K562 (cell line): Measurements from ENCODE around the gene PHF10. TPM values are rescaled to one million over a fixed set of nuclear protein-coding genes. Genes with fewer than 3 reads are reported as not detected.

Experiments
- ATAC-seq: fragments of 200-7000 bp; cut with Tn5 transposase; 3 replicates; pipeline ENCODE4 v1.9.1; 2020; ENCODE audit warnings: moderate library complexity
- BruUV-seq: library from RNA; stranded (reverse); fragments of 400-500 nt; replicated peaks from 2 replicates; lab custom pipeline; 2021; lab: Mats Ljungman, UMichigan
- CTCF ChIA-PET: fragments of 300-600 bp; formaldehyde crosslinking; extraction: SDS; loops from one replicate; lab custom pipeline; 2021; ENCODE audit warnings: low intra/inter-chr PET ratio; lab: Yijun Ruan, JAX
- POLR2A ChIA-PET: fragments of 300-600, 350-650 bp; sonication (Branson Sonifier 250); formaldehyde crosslinking; extraction: SDS; loops from one replicate; lab custom pipeline; 2021; ENCODE audit warnings: antibody characterized with exemption, inconsistent platforms; lab: Yijun Ruan, JAX
- DNase-seq, 4 experiments: peaks; one replicate each; pipeline versions ENCODE4 v3.0.0 to v3.0.0-alpha.2; 2011 to 2018; ENCODE audit warnings: low spot score in 3 of 4, mixed read lengths in 3 of 4; ENCODE audit errors: extremely low read depth in 1 of 4
- FAIRE-seq: peaks from 2 replicates; lab custom pipeline; 2011; peaks lifted over from hg19 to GRCh38; lab: Jason Lieb, UNC
- H2AFZ ChIP-seq: 2 replicates; pipeline ENCODE4 v1.6.0; 2011; ENCODE audit warnings: low read depth, low read length, control low read depth, inconsistent platforms
- H3K27ac ChIP-seq: fragments of 200-600 bp; 3 replicates; pipeline ENCODE4 v1.8.0; 2011; ENCODE audit warnings: low read depth, mild to moderate bottlenecking, control low read depth, inconsistent platforms, low read length, moderate library complexity, mixed read lengths; ENCODE audit errors: extremely low read depth
- H3K27me3 ChIP-seq, 2 experiments: fragments of 300-600 bp in 1 of 2; 2 replicates in 1 of 2; 3 replicates in 1 of 2; pipeline versions ENCODE4 v1.6.0 to v1.8.0; 2011; ENCODE audit warnings: inconsistent platforms in 2 of 2, low read length in 2 of 2, mild to moderate bottlenecking in 1 of 2, mixed read lengths in 1 of 2, moderate library complexity in 1 of 2; ENCODE audit not compliant: control insufficient read depth in 2 of 2, insufficient read depth in 2 of 2
- H3K36me3 ChIP-seq: fragments of 300-600 bp; 3 replicates; pipeline ENCODE4 v1.8.0; 2011; ENCODE audit warnings: mild to moderate bottlenecking, low read length, inconsistent platforms; ENCODE audit not compliant: control insufficient read depth, insufficient read depth
- H3K4me1 ChIP-seq, 2 experiments: fragments of 200-600 bp in 1 of 2; replicated peaks in 1 of 2; 2 replicates in 1 of 2; 3 replicates in 1 of 2; pipeline versions ENCODE4 v1.5.1 to v1.8.0; 2011; ENCODE audit warnings: inconsistent platforms in 2 of 2, low read length in 2 of 2, mild to moderate bottlenecking in 1 of 2, mixed read lengths in 1 of 2, moderate library complexity in 1 of 2; ENCODE audit not compliant: control insufficient read depth in 2 of 2, insufficient read depth in 2 of 2
- H3K4me2 ChIP-seq: 2 replicates; pipeline ENCODE4 v1.6.1; 2011; ENCODE audit warnings: low read length, control low read depth, inconsistent platforms, mixed read lengths; ENCODE audit not compliant: insufficient read depth
- H3K4me3 ChIP-seq: fragments of 200-600 bp; sonication (generic), shearing (Covaris generic); 2 replicates; pipeline ENCODE4 v1.5.1; 2016; ENCODE audit warnings: control low read depth, inconsistent platforms
- H3K79me2 ChIP-seq: fragments of 200-600 bp; 3 replicates; pipeline ENCODE4 v1.8.0; 2011; ENCODE audit warnings: low read length, inconsistent platforms; ENCODE audit not compliant: control insufficient read depth, insufficient read depth
- H3K9ac ChIP-seq, 2 experiments: 2 replicates each; pipeline versions ENCODE4 v1.6.0 to v1.6.1; 2011; ENCODE audit warnings: low read depth in 2 of 2, low read length in 2 of 2, control low read depth in 1 of 2, inconsistent platforms in 1 of 2, mild to moderate bottlenecking in 1 of 2, mixed read lengths in 1 of 2; ENCODE audit not compliant: insufficient read depth in 1 of 2
- H3K9me1 ChIP-seq: one replicate; pipeline ENCODE4 v1.6.0; 2011; ENCODE audit warnings: inconsistent platforms, mild to moderate bottlenecking, low read length, moderate library complexity; ENCODE audit not compliant: control insufficient read depth, insufficient read depth
- H3K9me3 ChIP-seq: replicated peaks from 2 replicates; pipeline ENCODE4 v1.5.1; 2011; ENCODE audit warnings: low read depth, low read length, inconsistent platforms; ENCODE audit not compliant: control insufficient read depth, insufficient read depth
- H4K20me1 ChIP-seq: replicated peaks from 2 replicates; pipeline ENCODE4 v1.6.1; 2011; ENCODE audit warnings: low read length, inconsistent platforms, mixed read lengths; ENCODE audit not compliant: control insufficient read depth, insufficient read depth
- ADNP ChIP-seq: fragments of 200-800 bp; sonication (Bioruptor generic); IDR thresholded peaks from 2 replicates; pipeline ENCODE4 v1.6.1; 2016; ENCODE audit warnings: missing genetic modification characterization, missing compliant biosample characterization
- C11orf30 ChIP-seq: fragments of 450-650 bp; IDR thresholded peaks from 2 replicates; pipeline ENCODE4 v1.6.1; 2016; ENCODE audit warnings: low read depth, mild to moderate bottlenecking
- FOS ChIP-seq: IDR thresholded peaks from 3 replicates; pipeline ENCODE4 v1.6.1; 2011; ENCODE audit not compliant: insufficient read length; ENCODE audit errors: extremely low read depth
- HDAC8 ChIP-seq: fragments of 450-650 bp; IDR thresholded peaks from 2 replicates; pipeline ENCODE4 v1.6.1; 2016; ENCODE audit warnings: mild to moderate bottlenecking, missing genetic modification characterization, moderate library complexity, missing compliant biosample characterization
- KDM2B ChIP-seq: fragments of 250-450 bp; sonication (Bioruptor Pico); IDR thresholded peaks from 2 replicates; pipeline ENCODE4 v1.8.0; 2021; ENCODE audit warnings: mild to moderate bottlenecking, moderate library complexity
- KLF1 ChIP-seq: fragments of 450-650 bp; IDR thresholded peaks from 2 replicates; pipeline ENCODE4 v1.6.1; 2016; ENCODE audit warnings: missing genetic modification characterization, missing compliant biosample characterization
- NELFE ChIP-seq: IDR thresholded peaks from 2 replicates; pipeline ENCODE4 v1.6.1; 2011; ENCODE audit warnings: mild to moderate bottlenecking; ENCODE audit not compliant: insufficient read depth, insufficient read length
- NFIC ChIP-seq: fragments of 450-650 bp; IDR thresholded peaks from 2 replicates; pipeline ENCODE4 v1.6.1; 2017; ENCODE audit warnings: mild to moderate bottlenecking, inconsistent platforms
- PTBP1 ChIP-seq: fragments of 200-400 bp; formaldehyde crosslinking; IDR thresholded peaks from 2 replicates; pipeline ENCODE4 v1.6.1; 2017; ENCODE audit warnings: low read depth, low read length
- SRSF7 ChIP-seq: fragments of 200-400 bp; formaldehyde crosslinking; optimal IDR thresholded peaks from 2 replicates; pipeline ENCODE3; 2017; ENCODE audit warnings: mild to moderate bottlenecking, low read depth, low read length
- THRA ChIP-seq: fragments of 450-650 bp; IDR thresholded peaks from 2 replicates; pipeline ENCODE4 v1.6.1; 2017; ENCODE audit warnings: mild to moderate bottlenecking, moderate library complexity
- ZBTB2 ChIP-seq: fragments of 450-650 bp; IDR thresholded peaks from 2 replicates; pipeline ENCODE4 v1.6.1; 2016; ENCODE audit warnings: antibody characterized with exemption
- ZNF609 ChIP-seq: sonication (generic); formaldehyde crosslinking; IDR thresholded peaks from 2 replicates; pipeline ENCODE4 v1.8.1; 2023; ENCODE audit warnings: missing genetic modification reagents, mild to moderate bottlenecking, borderline replicate concordance
- in situ Hi-C: fragments of 300-500 bp; cut with MboI; formaldehyde crosslinking; loops from 4 replicates; pipeline ENCODE4 v1.15.0; 2018; ENCODE audit warnings: inconsistent platforms, mixed read lengths
- intact Hi-C: fragments of 100-400 bp; cut with micrococcal nuclease; formaldehyde crosslinking; loops from 2 replicates; pipeline ENCODE4 v1.14.2; 2022
- polyA plus RNA-seq, 8 experiments: library from polyadenylated mRNA; depleted of rRNA in 4 of 8; stranded (reverse) in 5 of 8; unstranded in 3 of 8; fragments of >200 nt; fragmentation: Nextera tagmentation in 2 of 8; fragmentation: Illumina TruSeq in 1 of 8; extraction: Ambion mirVana in 2 of 8; extraction: Trizol in 1 of 8; gene quantifications; 2 replicates each; pipeline versions ENCODE4 v1.2.1 to v1.2.3, GENCODE V29; 2011 to 2014; ENCODE audit warnings: inconsistent platforms in 1 of 8, missing spikeins in 1 of 8
- total RNA-seq, 7 experiments: library from RNA; depleted of rRNA in 6 of 7; stranded (reverse); fragments of >200 nt in 6 of 7; fragmentation: Illumina TruSeq in 2 of 7; extraction: Trizol in 2 of 7; gene quantifications; 2 replicates each; pipeline versions ENCODE4 v1.2.1 to v1.2.3, GENCODE V29; 2011 to 2021; ENCODE audit warnings: low replicate concordance in 1 of 7

The PHF10 gene
- total and polyA plus RNA-seq, 9 of the 15 experiments (the other 6 are each of a cell fraction or from before 2014, with no cell fraction given): 23.9 to 88.9 (median 46.0) TPM

DNA sequence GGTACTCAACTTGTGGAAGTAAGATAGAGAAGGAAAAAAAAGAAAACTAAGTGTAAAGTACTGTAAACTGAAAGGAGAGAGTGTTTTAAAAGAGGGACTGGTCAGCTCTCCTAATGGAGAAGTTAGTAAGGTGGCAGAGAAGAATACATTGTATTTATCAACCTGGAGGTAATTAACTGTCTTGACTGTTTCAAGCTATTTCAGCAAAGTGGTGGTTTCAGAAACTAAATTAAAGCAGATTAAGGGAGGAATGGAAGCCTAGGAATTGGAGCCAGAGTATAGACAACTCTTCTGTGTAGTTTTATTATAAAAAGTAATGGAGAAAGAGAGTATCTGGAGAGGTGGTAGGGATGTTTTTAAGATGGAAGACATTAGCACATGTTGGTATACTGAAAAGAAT is 2.7 kb upstream of the PHF10 start:
- H4K20me1 ChIP-seq: peaks cover 6% of the 10 kb centered on the region
- H3K4me2 ChIP-seq: no peak overlapping the region
- intact Hi-C loops (no loop called here), in situ Hi-C loops (no loop called here)
- H3K9me1 ChIP-seq: no peaks in the 10 kb centered on the region
- ATAC-seq (no peak), FAIRE-seq (no peak), DNase-seq (no peak)
- no peak overlapping the region for H3K9ac ChIP-seq
- H3K4me3 ChIP-seq: no peak overlapping the region
- ChIA-PET CTCF (no interaction called here), POLR2A (interaction anchor here (0.9 to 2.9 kb wide), 5 partner anchors 8 to 25 kb away, joined by 3 to 22 read pairs (median 5); partner anchors contain the start of genes C6orf120, DYNLT2, ERMARD and WDR27)
- BruUV-seq: no TSS peak
- peaks cover 25 to 26% of the 10 kb centered on the region in 2 experiments for H3K4me1 ChIP-seq
- no peak overlapping the region for H3K27ac ChIP-seq
- H3K36me3 ChIP-seq: no peaks in the 10 kb centered on the region
- peak overlapping the region; percentile 0; the same call in 1 of the 2 replicates for H2AFZ ChIP-seq
- H3K79me2 ChIP-seq: peaks cover 17% of the 10 kb centered on the region
- no peaks in the 10 kb centered on the region for H3K27me3 ChIP-seq
- H3K9me3 ChIP-seq: no peaks in the 10 kb centered on the region
- TF ChIP-seq KDM2B (no peak), ZBTB2 (no peak), C11orf30 (no peak), KLF1 (tag) (no peak), ADNP (tag) (no peak), FOS (no peak), HDAC8 (tag) (no peak), NELFE (no peak), PTBP1 (no peak), NFIC (no peak), THRA (no peak), SRSF7 (no peak), ZNF609 (CRISPR knock-in tag) (no peak)
